HCT116 (cell line): ENCODE results near the gene VEGFA. TPM values are rescaled to one million over a fixed set of nuclear protein-coding genes. Genes with fewer than 3 reads are reported as not detected.

ENCODE experiments used
- ATAC-seq: fragments of 200-7000 bp; cut with Tn5 transposase; 2 replicates; pipeline ENCODE4 v1.9.1; 2020; ENCODE audit warnings: mild to moderate bottlenecking, moderate library complexity
- BruUV-seq: library from RNA; stranded (reverse); fragments of 400-500 nt; replicated peaks from 2 replicates; lab custom pipeline; 2021; lab: Mats Ljungman, UMichigan
- CTCF ChIA-PET: fragments of 300-600 bp; sonication (Branson Sonifier 250); formaldehyde crosslinking; loops from one replicate; lab custom pipeline; 2021; ENCODE audit warnings: antibody characterized with exemption; lab: Charles Lee
- POLR2A ChIA-PET: fragments of 300-600, 350-600 bp; sonication (Branson Sonifier 250); formaldehyde crosslinking; loops from one replicate; lab custom pipeline; 2021; ENCODE audit warnings: antibody characterized with exemption; lab: Charles Lee
- RAD21 ChIA-PET, 2 experiments: fragments of 300-600 bp; sonication (Branson Sonifier 250); formaldehyde crosslinking; loops; one replicate each; lab custom pipeline; 2023; ENCODE audit warnings: low total read pairs in 2 of 2; ENCODE audit not compliant: uncharacterized antibody in 2 of 2, unreplicated experiment in 2 of 2, low non-redundant PET in 1 of 2; lab: Charles Lee
- DNase-seq: peaks from one replicate; pipeline ENCODE4 v3.0.0-alpha.2; 2010; ENCODE audit warnings: low read depth, low spot score
- H2AFZ ChIP-seq: fragments of 200-600 bp; shearing (Covaris generic), sonication (generic); 2 replicates; pipeline ENCODE4 v1.6.1; 2017; ENCODE audit warnings: low read depth, mixed run types, mixed read lengths, antibody characterized with exemption, low read length; ENCODE audit not compliant: poor library complexity, severe bottlenecking
- H3K27ac ChIP-seq: 2 replicates; pipeline ENCODE4 v1.5.1; 2012; ENCODE audit warnings: low read depth, low read length
- H3K27me3 ChIP-seq: fragments of 200-600 bp; sonication (generic); 2 replicates; pipeline ENCODE4 v1.6.1; 2016; ENCODE audit warnings: mixed run types, low read length, mixed read lengths; ENCODE audit not compliant: insufficient read depth
- H3K36me3 ChIP-seq, 2 experiments: fragments of 200-500 bp in 1 of 2; fragments of 200-600 bp in 1 of 2; sonication (Bioruptor generic) in 1 of 2; sonication (generic) in 1 of 2; 2 replicates each; pipeline versions ENCODE4 v1.5.1 to v1.6.1; 2014 to 2016; ENCODE audit warnings: low read length in 2 of 2, inconsistent platforms in 1 of 2, mixed read lengths in 1 of 2, mixed run types in 1 of 2; ENCODE audit not compliant: insufficient read depth in 2 of 2, control insufficient read depth in 1 of 2
- H3K4me1 ChIP-seq, 2 experiments: fragments of 200-600 bp in 1 of 2; sonication (generic) in 1 of 2; 2 replicates each; pipeline versions ENCODE4 v1.5.1 to v1.6.1; 2012 to 2017; ENCODE audit warnings: low read length in 2 of 2, inconsistent platforms in 1 of 2, mild to moderate bottlenecking in 1 of 2, mixed read lengths in 1 of 2, mixed run types in 1 of 2, moderate library complexity in 1 of 2; ENCODE audit not compliant: insufficient read depth in 2 of 2, control insufficient read depth in 1 of 2
- H3K4me2 ChIP-seq: fragments of 200-600 bp; sonication (generic); 2 replicates; pipeline ENCODE4 v1.6.1; 2017; ENCODE audit warnings: mixed run types, low read length, mixed read lengths
- H3K4me3 ChIP-seq, 2 experiments: fragments of 200-600 bp in 1 of 2; sonication (generic) in 1 of 2; replicated peaks in 1 of 2; 2 replicates each; pipeline ENCODE4 v1.5.1; 2011 to 2016; ENCODE audit warnings: low read length in 2 of 2, control low read depth in 1 of 2, low read depth in 1 of 2, mild to moderate bottlenecking in 1 of 2, mixed read lengths in 1 of 2, mixed run types in 1 of 2
- H3K79me2 ChIP-seq: fragments of 200-600 bp; sonication (generic); 2 replicates; pipeline ENCODE4 v1.6.1; 2017; ENCODE audit warnings: mild to moderate bottlenecking, mixed run types, low read length, moderate library complexity, mixed read lengths; ENCODE audit not compliant: insufficient read depth
- H3K9ac ChIP-seq: fragments of 200-600 bp; sonication (generic); 2 replicates; pipeline ENCODE4 v1.6.1; 2016; ENCODE audit warnings: low read length, mixed read lengths
- H3K9me2 ChIP-seq: fragments of 200-600 bp; sonication (generic), shearing (Covaris generic); 2 replicates; pipeline ENCODE4 v1.6.1; 2017; ENCODE audit warnings: mixed run types, mild to moderate bottlenecking, moderate library complexity; ENCODE audit not compliant: insufficient read depth
- H3K9me3 ChIP-seq, 2 experiments: fragments of 200-500 bp in 1 of 2; fragments of 200-600 bp in 1 of 2; sonication (Bioruptor generic) in 1 of 2; sonication (generic) in 1 of 2; 2 replicates each; pipeline ENCODE4 v1.6.1; 2014 to 2017; ENCODE audit warnings: low read length in 2 of 2, mixed read lengths in 2 of 2, inconsistent platforms in 1 of 2, low read depth in 1 of 2, mild to moderate bottlenecking in 1 of 2, mixed run types in 1 of 2, moderate library complexity in 1 of 2; ENCODE audit not compliant: control insufficient read depth in 1 of 2, insufficient read depth in 1 of 2
- H4K20me1 ChIP-seq: fragments of 200-600 bp; sonication (generic), shearing (Covaris generic); 2 replicates; pipeline ENCODE4 v1.6.1; 2017; ENCODE audit warnings: mixed run types, mild to moderate bottlenecking, moderate library complexity; ENCODE audit not compliant: insufficient read depth
- CBX3 ChIP-seq: IDR thresholded peaks from 2 replicates; pipeline ENCODE4 v1.6.1; 2012; ENCODE audit warnings: low read depth
- CEBPB ChIP-seq: IDR thresholded peaks from 2 replicates; pipeline ENCODE4 v1.6.1; 2012; ENCODE audit warnings: low read depth
- CTCF ChIP-seq, 3 experiments: fragments of 200-600 bp in 1 of 3; sonication (generic) in 1 of 3; IDR thresholded peaks in 2 of 3; conservative IDR thresholded peaks in 1 of 3; 2 replicates each; pipeline ENCODE4 v1.5.1; 2012 to 2017; ENCODE audit warnings: low read depth in 2 of 3, low read length in 2 of 3, antibody characterized with exemption in 1 of 3, borderline replicate concordance in 1 of 3, control low read depth in 1 of 3, mild to moderate bottlenecking in 1 of 3, mixed read lengths in 1 of 3, mixed run types in 1 of 3, moderate library complexity in 1 of 3; ENCODE audit not compliant: insufficient read depth in 1 of 3
- ELF1 ChIP-seq: IDR thresholded peaks from 2 replicates; pipeline ENCODE4 v1.6.1; 2012; ENCODE audit warnings: low read depth, borderline replicate concordance
- JUND ChIP-seq: IDR thresholded peaks from 2 replicates; pipeline ENCODE4 v1.6.1; 2012
- MAX ChIP-seq: IDR thresholded peaks from 2 replicates; pipeline ENCODE4 v1.6.1; 2012
- POLR2A ChIP-seq: IDR thresholded peaks from 2 replicates; pipeline ENCODE4 v1.7.0; 2011; ENCODE audit warnings: borderline replicate concordance; ENCODE audit not compliant: insufficient read depth, insufficient read length; ENCODE audit errors: extremely low read depth
- TCF7L2 ChIP-seq: IDR thresholded peaks from 2 replicates; pipeline ENCODE4 v1.7.0; 2011; ENCODE audit warnings: borderline replicate concordance, inconsistent platforms; ENCODE audit not compliant: insufficient read depth, insufficient read length; ENCODE audit errors: extremely low read depth
- YY1 ChIP-seq: IDR thresholded peaks from 2 replicates; pipeline ENCODE4 v1.6.1; 2011; ENCODE audit warnings: low read length, low read depth, moderate library complexity, mild to moderate bottlenecking; ENCODE audit not compliant: insufficient replicate concordance; ENCODE audit errors: extremely low read depth
- ZFX ChIP-seq: fragments of 450-650 bp; IDR thresholded peaks from 2 replicates; pipeline ENCODE4 v1.6.1; 2017
- ZNF274 ChIP-seq: fragments of 200-500 bp; sonication (Bioruptor generic); IDR thresholded peaks from 2 replicates; pipeline ENCODE4 v1.6.1; 2014; ENCODE audit warnings: mild to moderate bottlenecking, low read depth, low read length, inconsistent platforms
- intact Hi-C: fragments of 100-400 bp; cut with micrococcal nuclease; formaldehyde crosslinking; loops from 2 replicates; pipeline ENCODE4 v1.10.0; 2022
- total RNA-seq: library from RNA; stranded (reverse); gene quantifications from one replicate; pipeline ENCODE4 v1.2.1, GENCODE V29; 2021; ENCODE audit not compliant: unreplicated experiment

The VEGFA gene
- total RNA-seq, 1 experiment from 2014 or later = 112 TPM

DNA sequence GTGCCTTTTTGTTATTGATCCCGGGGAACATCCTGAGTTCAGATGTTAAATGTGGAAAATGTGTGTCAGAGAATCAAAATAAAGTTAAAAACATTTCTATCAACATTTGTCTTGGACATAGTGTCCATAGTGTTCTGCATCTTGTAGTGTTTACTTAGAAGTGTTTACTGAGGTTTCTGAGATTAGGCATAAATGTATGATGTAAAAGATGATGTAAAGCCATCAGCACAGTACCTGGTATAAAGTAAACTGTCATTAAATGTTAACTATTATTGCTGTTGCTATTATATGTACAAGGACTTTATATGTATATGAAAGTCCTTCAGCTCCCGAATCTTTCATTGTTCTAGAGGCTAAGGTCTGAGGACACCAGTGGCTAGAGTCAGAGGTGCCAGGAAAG is 28.2 kb upstream of the VEGFA start:
- no peaks in the 10 kb centered on the region for H3K79me2 ChIP-seq
- no peak for TF ChIP-seq YY1
- no peak for TF ChIP-seq ELF1
- TF ChIP-seq JUND = no peak
- no peak for TF ChIP-seq TCF7L2
- no peak for TF ChIP-seq CTCF (IDR thresholded peaks at IDR 0.05 in 2 of 3, conservative IDR thresholded peaks at IDR 0.05 in 1 of 3; ENCODE audit: borderline replicate concordance in 1 of 3, insufficient read depth in 1 of 3, low read depth in 2 of 3, low read length in 2 of 3)
- TF ChIP-seq POLR2A = no peak
- TF ChIP-seq MAX = no peak
- no peak for TF ChIP-seq CBX3
- TF ChIP-seq ZNF274 = no peak
- TF ChIP-seq CEBPB = no peak
- no peak for TF ChIP-seq ZFX
- no peaks in the 10 kb centered on the region for H3K36me3 ChIP-seq
- peaks cover 0 to 7% of the 10 kb centered on the region in 2 experiments; a peak in 3 of 4 replicates for H3K4me1 ChIP-seq
- no peaks in the 10 kb centered on the region for H4K20me1 ChIP-seq
- H3K27ac ChIP-seq = no peak overlapping the region
- H3K27me3 ChIP-seq = no peaks in the 10 kb centered on the region
- no peak overlapping the region for H3K4me2 ChIP-seq
- H2AFZ ChIP-seq = no peak overlapping the region
- ChIA-PET RAD21 (no interaction called here), POLR2A (interaction anchor here (0.6 kb wide), 1 partner anchor 46 kb away, joined by 3 read pairs; no protein-coding TSS in a partner anchor), CTCF (no interaction called here)
- DNase-seq = no peak
- no peak overlapping the region for H3K9ac ChIP-seq
- ATAC-seq = no peak
- H3K9me3 ChIP-seq = no peaks in the 10 kb centered on the region
- intact Hi-C loops = no loop called here
- no peak overlapping the region for H3K4me3 ChIP-seq
- H3K9me2 ChIP-seq = no peaks in the 10 kb centered on the region
- BruUV-seq = no TSS peak
